MCF 10A (cell line): ENCODE data around the gene HGF. TPM values are rescaled to one million over a fixed set of nuclear protein-coding genes. Genes with fewer than 3 reads are reported as not detected.

Source experiments
- BruUV-seq: library from RNA; stranded (reverse); fragments of 400-500 nt; replicated peaks from 2 replicates; lab custom pipeline; 2021; lab: Mats Ljungman, UMichigan
- CTCF ChIA-PET: fragments of 300-600 bp; sonication (Branson Sonifier 250); formaldehyde crosslinking; extraction: SDS; loops from one replicate; lab custom pipeline; 2021; ENCODE audit warnings: antibody characterized with exemption, inconsistent platforms; lab: Yijun Ruan, JAX
- POLR2A ChIA-PET: fragments of 300-600, 350-650 bp; sonication (Branson Sonifier 250); formaldehyde crosslinking; extraction: SDS; loops from one replicate; lab custom pipeline; 2020; ENCODE audit warnings: antibody characterized with exemption, inconsistent platforms; lab: Yijun Ruan, JAX
- DNase-seq: peaks from one replicate; pipeline ENCODE4 v3.0.0-alpha.2; 2018; ENCODE audit not compliant: unreplicated experiment
- H3K27ac Mint-ChIP-seq: one replicate; pipeline ENCODE4 v1.8.0; 2022; ENCODE audit warnings: mild to moderate bottlenecking, low read depth, mixed read lengths; ENCODE audit not compliant: unreplicated experiment
- H3K27me3 Mint-ChIP-seq: one replicate; pipeline ENCODE4 v1.8.0; 2022; ENCODE audit warnings: mixed read lengths; ENCODE audit not compliant: insufficient read depth, unreplicated experiment
- H3K36me3 Mint-ChIP-seq: one replicate; pipeline ENCODE4 v1.8.0; 2022; ENCODE audit warnings: mild to moderate bottlenecking, moderate library complexity, mixed read lengths; ENCODE audit not compliant: insufficient read depth, unreplicated experiment
- H3K4me1 Mint-ChIP-seq: one replicate; pipeline ENCODE4 v1.8.0; 2022; ENCODE audit warnings: mixed read lengths; ENCODE audit not compliant: insufficient read depth, unreplicated experiment
- H3K4me3 Mint-ChIP-seq: one replicate; pipeline ENCODE4 v1.8.0; 2022; ENCODE audit warnings: mild to moderate bottlenecking, moderate library complexity, mixed read lengths; ENCODE audit not compliant: unreplicated experiment
- H3K9me3 Mint-ChIP-seq: one replicate; pipeline ENCODE4 v1.8.0; 2022; ENCODE audit warnings: mixed read lengths; ENCODE audit not compliant: unreplicated experiment
- intact Hi-C: fragments of 100-400 bp; cut with micrococcal nuclease; formaldehyde crosslinking; loops from 2 replicates; pipeline ENCODE4 v1.14.1; 2022
- total RNA-seq: library from RNA; stranded (reverse); gene quantifications from 2 replicates; pipeline ENCODE4 v1.2.3, GENCODE V29; 2022
- TF ChIP-seq, protein P1 (sequence below): fragments of 200-600 bp; IDR thresholded peaks from one replicate; pipeline ENCODE4 v1.8.0; 2022; ENCODE audit warnings: antibody characterized with exemption, mild to moderate bottlenecking; ENCODE audit not compliant: unreplicated experiment

The HGF gene
- total RNA-seq, 1 experiment from 2014 or later = not detected

DNA sequence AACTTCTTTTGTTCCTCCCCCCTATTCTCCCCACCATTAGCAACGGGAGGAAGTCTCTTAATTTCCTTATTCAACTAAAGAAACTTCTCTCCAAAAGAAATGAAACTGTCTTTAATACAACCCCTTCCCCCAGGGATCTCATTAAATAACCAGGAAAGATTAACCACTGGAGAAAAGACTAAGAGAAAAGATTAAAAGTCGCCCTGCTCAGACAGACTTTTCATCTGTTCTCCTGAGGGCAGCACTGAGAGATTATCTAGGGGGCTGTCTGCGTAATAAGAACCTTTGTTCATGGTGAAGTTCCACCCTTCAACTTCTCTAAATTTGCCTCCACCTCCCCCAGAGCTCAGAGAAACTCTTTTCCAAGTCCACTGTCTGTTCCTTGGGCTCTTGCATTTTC, 105.5 kb downstream of the HGF start:
- H3K9me3 Mint-ChIP-seq = no peaks in the 10 kb centered on the region
- no peaks in the 10 kb centered on the region for H3K4me1 Mint-ChIP-seq
- H3K4me3 Mint-ChIP-seq = no peak overlapping the region
- H3K36me3 Mint-ChIP-seq = no peaks in the 10 kb centered on the region
- TF ChIP-seq, protein P1, sequence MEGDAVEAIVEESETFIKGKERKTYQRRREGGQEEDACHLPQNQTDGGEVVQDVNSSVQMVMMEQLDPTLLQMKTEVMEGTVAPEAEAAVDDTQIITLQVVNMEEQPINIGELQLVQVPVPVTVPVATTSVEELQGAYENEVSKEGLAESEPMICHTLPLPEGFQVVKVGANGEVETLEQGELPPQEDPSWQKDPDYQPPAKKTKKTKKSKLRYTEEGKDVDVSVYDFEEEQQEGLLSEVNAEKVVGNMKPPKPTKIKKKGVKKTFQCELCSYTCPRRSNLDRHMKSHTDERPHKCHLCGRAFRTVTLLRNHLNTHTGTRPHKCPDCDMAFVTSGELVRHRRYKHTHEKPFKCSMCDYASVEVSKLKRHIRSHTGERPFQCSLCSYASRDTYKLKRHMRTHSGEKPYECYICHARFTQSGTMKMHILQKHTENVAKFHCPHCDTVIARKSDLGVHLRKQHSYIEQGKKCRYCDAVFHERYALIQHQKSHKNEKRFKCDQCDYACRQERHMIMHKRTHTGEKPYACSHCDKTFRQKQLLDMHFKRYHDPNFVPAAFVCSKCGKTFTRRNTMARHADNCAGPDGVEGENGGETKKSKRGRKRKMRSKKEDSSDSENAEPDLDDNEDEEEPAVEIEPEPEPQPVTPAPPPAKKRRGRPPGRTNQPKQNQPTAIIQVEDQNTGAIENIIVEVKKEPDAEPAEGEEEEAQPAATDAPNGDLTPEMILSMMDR = no peak
- ChIA-PET CTCF (interaction anchor here (1.1 kb wide), 1 partner anchor 10 kb away, joined by 3 read pairs; no protein-coding TSS in a partner anchor), POLR2A (no interaction called here)
- no peaks in the 10 kb centered on the region for H3K27me3 Mint-ChIP-seq
- BruUV-seq = no TSS peak
- no peak overlapping the region for H3K27ac Mint-ChIP-seq
- DNase-seq = no peak
- intact Hi-C loops = no loop called here

DNA sequence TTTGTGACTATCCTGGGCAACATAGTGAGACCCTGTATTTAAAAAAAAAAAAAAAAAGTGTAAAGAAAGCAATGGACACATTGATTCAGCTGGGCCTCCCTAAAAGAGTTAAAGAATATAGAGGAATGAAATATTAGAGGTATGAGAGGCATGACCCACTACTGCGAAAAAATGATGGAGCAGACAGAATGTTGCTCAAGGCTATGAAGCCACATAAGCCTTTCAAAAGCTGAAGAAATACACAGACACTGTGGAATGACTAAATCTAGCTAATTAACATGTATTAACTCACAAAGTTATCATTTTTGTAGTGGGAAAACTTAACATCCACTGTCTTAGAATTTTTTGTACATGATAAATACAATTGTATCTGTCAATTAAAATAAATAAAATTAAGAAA, 107.3 kb downstream of the HGF start:
- ChIA-PET POLR2A (interaction anchor here (1.0 kb wide), 1 partner anchor 11 kb away, joined by 3 read pairs; no protein-coding TSS in a partner anchor), CTCF (interaction anchor here (0.7 to 1.2 kb wide), 4 partner anchors 13 to 162 kb away, joined by 3 to 4 read pairs (median 4); no protein-coding TSS in a partner anchor)
- H3K4me3 Mint-ChIP-seq = no peak overlapping the region

GRCh38 chr7:81659697-81660395, 110.0 kb downstream of the HGF start:
- peaks cover 5% of the 10 kb centered on the region for H3K4me1 Mint-ChIP-seq
- CTCF ChIA-PET = interaction anchor here (0.7 to 1.1 kb wide), 3 partner anchors 11 to 177 kb away, joined by 3 to 4 read pairs (median 3); no protein-coding TSS in a partner anchor
- H3K27ac Mint-ChIP-seq = no peak overlapping the region
- BruUV-seq = no TSS peak
- no peaks in the 10 kb centered on the region for H3K27me3 Mint-ChIP-seq
- H3K4me3 Mint-ChIP-seq = no peak overlapping the region
- POLR2A ChIA-PET = no interaction called here
- intact Hi-C loops = no loop called here
- H3K36me3 Mint-ChIP-seq = no peaks in the 10 kb centered on the region
- DNase-seq = no peak
- H3K9me3 Mint-ChIP-seq = no peaks in the 10 kb centered on the region
- TF ChIP-seq, protein P1 = no peak

More for the DNA sequence above, 107.3 kb downstream of the HGF start:
- Mint-ChIP-seq H3K27ac (no peak overlapping the region), H3K27me3 (no peaks in the 10 kb centered on the region), H3K36me3 (no peaks in the 10 kb centered on the region), H3K9me3 (no peaks in the 10 kb centered on the region), H3K4me1 (peaks cover 5% of the 10 kb centered on the region)
- BruUV-seq = no TSS peak
- intact Hi-C loops = no loop called here
- TF ChIP-seq, protein P1 = no peak
- no peak for DNase-seq

GRCh38 chr7:81657551-81657950, 112.3 kb downstream of the HGF start:
- H3K9me3 Mint-ChIP-seq = no peaks in the 10 kb centered on the region
- TF ChIP-seq, protein P1 = no peak
- no peak overlapping the region for H3K4me3 Mint-ChIP-seq
- CTCF ChIA-PET = no interaction called here
- no peak for DNase-seq
- H3K27me3 Mint-ChIP-seq = no peaks in the 10 kb centered on the region
- no TSS peak for BruUV-seq
- H3K4me1 Mint-ChIP-seq = peaks cover 5% of the 10 kb centered on the region
- no peaks in the 10 kb centered on the region for H3K36me3 Mint-ChIP-seq
- intact Hi-C loops = no loop called here
- H3K27ac Mint-ChIP-seq = no peak overlapping the region
- POLR2A ChIA-PET = interaction anchor here (0.6 to 0.8 kb wide), 2 partner anchors 10 to 33 kb away, joined by 3 read pairs; no protein-coding TSS in a partner anchor
